Endothelial cell of hepatic sinusoid (primary cell): ENCODE data around the gene ZNF521.

ENCODE experiments used
- in situ Hi-C: cut with HindIII; loops from 2 replicates; pipeline ENCODE4 v1.10.0; 2017; ENCODE audit warnings: low sequenced_read_pairs

The ZNF521 gene

GRCh38 chr18:25340762-25341161, 11.2 kb downstream of the ZNF521 start:
- in situ Hi-C loops, result no loop called here

- in situ Hi-C loops, result no loop called here
These were observed 16.3 kb downstream of the ZNF521 start for GRCh38 chr18:25335676-25336075.

- in situ Hi-C loops, result no loop called here
These were observed 16.9 kb downstream of the ZNF521 start for GRCh38 chr18:25335062-25335461.

- in situ Hi-C loops, result no loop called here
These were observed 17.4 kb downstream of the ZNF521 start for GRCh38 chr18:25334588-25334987.

GRCh38 chr18:25332002-25332401, 20.0 kb downstream of the ZNF521 start:
- in situ Hi-C loops, result no loop called here

GRCh38 chr18:25329783-25330182, 22.2 kb downstream of the ZNF521 start:
- in situ Hi-C loops, result no loop called here

- in situ Hi-C loops, result no loop called here
These were observed 24.4 kb downstream of the ZNF521 start for GRCh38 chr18:25327584-25327983.

- in situ Hi-C loops, result no loop called here
These were observed 25.5 kb downstream of the ZNF521 start for GRCh38 chr18:25326361-25326952.

- in situ Hi-C loops, result no loop called here
These were observed 29.2 kb downstream of the ZNF521 start for GRCh38 chr18:25322806-25323205.

GRCh38 chr18:25316381-25317018, 35.5 kb downstream of the ZNF521 start:
- in situ Hi-C loops, result no loop called here

- in situ Hi-C loops, result no loop called here
These were observed 37.2 kb downstream of the ZNF521 start for GRCh38 chr18:25314838-25315190.

- in situ Hi-C loops, result no loop called here
These were observed 37.7 kb downstream of the ZNF521 start for GRCh38 chr18:25314151-25314837.

- in situ Hi-C loops, result no loop called here
These were observed 38.7 kb downstream of the ZNF521 start for GRCh38 chr18:25313268-25313667.

- in situ Hi-C loops, result no loop called here
These were observed 41.9 kb downstream of the ZNF521 start for GRCh38 chr18:25310045-25310444.

- in situ Hi-C loops, result no loop called here
These were observed 43.6 kb downstream of the ZNF521 start for GRCh38 chr18:25308381-25308780.

- in situ Hi-C loops, result no loop called here
These were observed 44.8 kb downstream of the ZNF521 start for GRCh38 chr18:25307192-25307591.

- in situ Hi-C loops, result no loop called here
These were observed 45.3 kb downstream of the ZNF521 start for GRCh38 chr18:25306671-25307070.

- in situ Hi-C loops, result no loop called here
These were observed 46.4 kb downstream of the ZNF521 start for GRCh38 chr18:25305584-25305983.

- in situ Hi-C loops, result no loop called here
These were observed 51.5 kb downstream of the ZNF521 start for GRCh38 chr18:25300492-25300891.

GRCh38 chr18:25299426-25300300, 52.3 kb downstream of the ZNF521 start:
- in situ Hi-C loops, result no loop called here

- in situ Hi-C loops, result no loop called here
These were observed 53.1 kb downstream of the ZNF521 start for GRCh38 chr18:25298853-25299274.
